HG03045 (cell line): ENCODE measurements around the gene HMGB2.

Experiments
- ATAC-seq: cut with Tn5 transposase; IDR thresholded peaks from one replicate; pipeline ENCODE4 v1.9.1; 2021; ENCODE audit warnings: mild to moderate bottlenecking, moderate library complexity; ENCODE audit not compliant: unreplicated experiment

HMGB2 gene

DNA sequence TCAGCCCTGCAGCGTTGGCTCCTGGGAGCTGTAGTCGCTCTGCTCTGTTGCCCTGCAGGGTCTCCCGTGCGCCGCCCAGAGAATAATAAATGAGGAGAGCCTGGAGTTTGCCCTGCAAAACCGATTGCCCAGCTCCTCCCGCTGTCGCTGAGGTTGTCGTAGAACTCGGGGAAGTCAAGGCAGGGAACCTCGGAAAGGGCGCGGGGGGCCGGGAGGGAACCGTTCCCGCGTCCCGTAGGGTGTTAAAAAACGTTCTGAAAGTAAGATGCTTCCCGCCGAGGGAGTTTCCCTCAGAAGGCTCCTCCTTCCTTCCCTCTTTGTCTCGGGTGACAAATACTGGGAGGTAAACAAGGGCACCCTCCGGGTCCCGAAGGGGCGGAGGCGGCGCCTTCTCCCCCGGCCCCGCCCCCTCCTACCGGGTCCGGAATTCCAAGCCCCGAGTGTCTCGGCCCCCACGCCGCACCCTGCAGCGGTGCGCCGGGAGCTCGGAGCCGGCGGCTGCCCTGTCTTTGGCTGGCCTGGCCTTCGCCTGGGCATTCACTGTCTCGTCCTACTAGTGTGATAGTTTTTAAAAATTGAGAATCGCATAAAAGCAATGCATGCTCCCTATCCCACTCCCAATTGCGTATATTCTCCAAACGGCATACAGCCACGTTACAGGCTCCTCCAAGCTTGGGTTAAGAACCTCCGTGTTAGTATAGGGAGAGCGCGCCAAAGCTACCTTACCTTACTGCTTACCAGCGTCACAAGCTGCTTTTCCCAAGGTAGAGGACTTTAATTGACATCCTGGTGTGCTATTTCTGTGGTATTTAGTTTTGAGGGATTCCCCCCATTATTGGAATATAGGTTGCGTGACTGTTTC is 964 bp upstream of the HMGB2 start:
- peak; percentile 31 for ATAC-seq

DNA sequence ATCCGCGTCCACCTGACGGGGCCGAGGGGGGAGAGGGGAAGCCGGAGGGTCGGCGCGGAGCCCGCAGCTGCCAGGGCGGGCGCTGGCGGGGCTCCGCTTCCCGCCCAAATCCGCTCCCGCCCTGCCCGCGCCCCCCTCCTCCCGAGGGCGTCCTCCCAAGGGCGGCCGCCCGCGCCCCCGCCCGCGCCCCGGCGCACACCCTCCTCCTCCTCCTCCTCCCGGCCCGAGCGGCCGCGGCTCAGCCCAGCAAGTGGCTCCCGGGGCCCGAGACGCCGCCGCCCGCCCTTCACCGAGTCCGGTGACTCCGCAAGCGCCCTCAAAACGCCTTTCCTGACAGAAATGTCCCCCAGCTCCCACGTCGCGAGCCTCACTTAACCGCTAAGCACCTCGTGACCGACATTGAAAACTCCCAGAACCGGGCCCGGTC is 487 bp downstream of the HMGB2 start:
- ATAC-seq = peak; percentile 6

DNA sequence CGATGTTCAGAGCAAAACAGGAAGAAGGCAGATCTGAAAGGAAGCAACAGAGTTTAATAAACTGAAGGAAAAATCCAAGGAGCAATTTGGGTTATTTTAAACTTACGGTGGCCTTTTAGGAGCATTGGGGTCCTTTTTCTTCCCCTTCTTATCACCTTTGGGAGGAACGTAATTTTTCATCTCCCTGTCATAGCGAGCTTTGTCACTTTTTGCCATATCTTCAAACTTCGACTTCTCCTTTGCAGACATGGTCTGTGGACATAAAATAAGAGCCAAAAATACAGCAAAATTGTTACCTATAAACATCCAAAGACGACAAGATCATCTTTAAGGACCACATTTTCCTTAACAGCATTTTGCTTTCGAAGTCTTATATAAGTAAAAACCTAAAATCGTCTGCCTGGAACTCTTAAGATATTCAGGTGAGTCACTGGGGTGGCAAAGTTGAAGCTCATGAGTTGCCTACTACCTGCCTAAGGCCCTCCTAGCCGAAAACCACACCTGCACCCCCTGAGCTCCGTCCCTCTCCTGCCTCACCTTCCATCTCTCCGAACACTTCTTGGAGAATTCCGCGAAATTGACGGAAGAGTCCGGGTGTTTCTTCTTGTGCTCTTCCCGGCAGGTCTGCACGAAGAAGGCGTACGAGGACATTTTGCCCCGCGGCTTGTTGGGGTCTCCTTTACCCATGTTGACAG is 1.0 kb downstream of the HMGB2 start:
- no peak for ATAC-seq

DNA sequence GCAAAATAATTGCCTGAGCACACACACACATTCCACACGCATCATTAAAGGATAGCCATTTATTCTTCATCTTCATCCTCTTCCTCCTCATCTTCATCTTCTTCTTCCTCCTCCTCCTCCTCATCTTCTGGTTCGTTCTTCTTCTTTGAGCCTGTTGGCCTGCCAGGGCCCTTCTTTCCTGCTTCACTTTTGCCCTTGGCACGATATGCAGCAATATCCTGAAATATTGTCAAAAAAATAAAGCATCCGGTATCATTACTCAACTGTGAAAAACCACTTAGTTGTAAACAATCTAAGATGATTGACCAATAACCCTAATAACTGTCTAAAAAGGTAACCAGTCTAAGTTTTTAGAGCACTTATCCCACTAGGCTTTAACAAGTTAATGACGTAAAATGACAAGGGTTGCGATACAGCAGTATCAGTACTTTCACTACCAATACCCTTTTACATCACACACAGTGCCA is 2.1 kb downstream of the HMGB2 start:
- no peak for ATAC-seq

DNA sequence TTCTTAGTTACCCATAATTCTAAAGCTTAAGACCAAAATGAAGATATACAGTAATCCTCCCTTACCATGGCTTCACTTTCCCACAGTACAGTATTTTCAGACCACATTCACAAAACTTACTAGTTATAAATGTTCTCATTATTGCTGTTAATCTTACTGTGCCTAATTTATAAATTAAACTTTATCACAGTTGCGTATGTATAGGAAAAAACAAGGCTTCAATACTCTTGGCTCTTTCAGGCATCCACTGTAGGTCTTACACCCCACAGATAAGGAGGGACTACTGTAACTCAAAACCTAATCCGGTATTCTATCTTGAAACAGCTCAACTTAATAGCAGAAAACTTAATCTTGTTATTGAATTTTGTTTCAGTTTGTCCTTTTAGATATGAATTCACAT is 3.6 kb downstream of the HMGB2 start:
- ATAC-seq = no peak

DNA sequence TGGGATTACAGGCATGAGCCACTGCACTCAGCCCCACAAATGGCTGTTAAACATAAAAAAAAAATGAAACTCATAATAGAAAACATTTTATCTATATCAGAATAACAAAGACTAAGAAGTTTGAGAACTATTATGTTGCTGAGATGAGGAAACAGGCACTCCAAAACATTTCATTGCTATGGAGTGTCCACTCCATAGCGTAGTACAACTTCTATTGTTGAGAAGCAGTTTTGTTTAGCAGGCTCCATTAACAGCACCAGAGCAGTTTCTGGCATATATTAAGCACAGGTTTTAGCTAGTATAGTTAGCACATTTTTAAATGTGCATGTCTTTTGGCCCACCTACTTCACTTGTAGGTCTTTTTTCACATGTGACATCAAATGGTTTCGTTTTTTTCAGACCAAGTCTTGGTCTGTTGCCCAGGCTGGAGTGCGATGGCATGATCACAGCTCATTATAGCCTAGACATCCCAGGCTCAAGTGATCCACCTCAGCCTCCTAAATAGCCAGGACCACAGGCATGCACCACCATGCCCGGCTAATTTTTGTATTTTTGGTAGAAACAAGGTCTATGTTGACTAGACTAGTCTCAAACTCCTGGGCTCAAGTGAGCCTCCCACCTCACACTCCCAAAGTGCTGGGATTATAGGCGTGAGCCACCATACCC is 5.8 kb downstream of the HMGB2 start:
- ATAC-seq = no peak

DNA sequence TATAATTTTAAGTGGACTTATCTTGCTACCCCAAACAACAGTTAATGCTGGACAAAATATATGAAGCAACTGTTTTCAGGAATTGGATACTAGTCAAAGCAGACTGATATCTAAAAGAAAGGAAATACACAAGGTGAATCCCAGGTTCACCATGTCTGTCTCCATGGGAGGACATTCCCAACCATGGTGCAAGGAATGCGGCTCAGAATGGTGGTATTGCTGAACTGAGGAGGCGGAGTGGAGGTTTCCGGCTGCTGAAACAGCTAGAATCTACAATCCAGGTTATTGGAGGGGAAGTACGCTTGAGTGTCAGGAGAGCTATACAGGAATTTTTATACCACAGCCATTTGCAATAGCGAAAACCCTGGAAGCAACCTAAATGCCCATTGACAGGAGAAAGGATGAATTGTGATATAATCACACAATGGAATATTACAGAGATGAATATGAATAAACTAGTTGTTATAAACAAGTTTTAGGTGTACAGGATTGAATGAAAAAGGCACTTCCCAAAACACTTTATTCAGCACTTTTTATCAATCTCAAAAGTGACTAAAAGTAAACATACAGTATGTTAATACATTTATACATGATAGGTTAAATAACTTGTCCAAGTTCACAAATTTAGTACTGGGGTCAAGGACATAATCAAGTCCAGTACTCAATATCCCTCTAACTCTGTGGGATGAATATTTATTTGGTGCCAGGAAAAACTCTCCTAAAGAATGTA is 9.0 kb downstream of the HMGB2 start:
- no peak for ATAC-seq

DNA sequence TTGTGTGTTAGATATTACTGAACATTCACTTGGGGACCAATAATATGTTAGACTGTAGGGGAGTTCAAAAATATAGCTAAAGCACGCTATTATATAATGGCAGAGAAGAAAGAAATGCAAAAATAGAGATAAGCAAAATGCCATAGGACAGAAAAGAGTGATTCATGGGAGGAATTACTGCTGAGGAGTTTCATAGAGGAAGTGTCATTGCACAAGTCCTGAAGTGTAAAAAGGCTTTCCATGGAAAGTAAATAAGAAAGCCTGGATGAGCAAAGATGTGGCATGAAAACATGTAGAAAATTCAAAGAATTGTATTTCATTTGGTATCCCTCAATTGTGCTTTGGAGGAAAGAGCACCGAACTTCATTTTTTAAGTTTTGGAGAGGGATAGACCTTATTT is 14.5 kb downstream of the HMGB2 start:
- ATAC-seq = no peak

DNA sequence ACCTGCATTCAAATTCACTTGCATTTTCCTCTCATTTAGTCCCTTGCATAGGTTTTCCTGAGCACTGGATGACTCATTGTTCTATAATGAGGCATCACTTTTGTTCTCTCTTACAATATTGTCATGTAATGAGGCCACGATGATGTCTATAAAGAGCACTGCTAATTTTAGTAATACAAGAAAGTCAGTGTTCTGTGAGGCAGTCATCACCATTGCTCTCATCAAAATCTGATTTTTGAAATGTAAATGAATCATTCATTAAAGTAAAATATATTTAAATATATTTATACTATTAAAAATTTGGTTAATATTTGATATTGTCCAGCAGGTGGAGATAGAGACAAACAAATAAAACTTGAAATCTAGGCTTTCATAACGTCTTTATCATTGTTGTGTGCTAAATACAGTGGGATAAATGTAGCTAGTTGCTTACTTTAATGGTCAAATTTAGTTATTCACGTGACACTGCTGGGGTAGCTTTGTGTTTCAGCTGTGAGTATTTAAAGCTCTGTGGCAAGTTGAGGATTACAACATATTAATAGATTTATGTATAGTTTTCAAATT is 15.4 kb downstream of the HMGB2 start:
- ATAC-seq = no peak

DNA sequence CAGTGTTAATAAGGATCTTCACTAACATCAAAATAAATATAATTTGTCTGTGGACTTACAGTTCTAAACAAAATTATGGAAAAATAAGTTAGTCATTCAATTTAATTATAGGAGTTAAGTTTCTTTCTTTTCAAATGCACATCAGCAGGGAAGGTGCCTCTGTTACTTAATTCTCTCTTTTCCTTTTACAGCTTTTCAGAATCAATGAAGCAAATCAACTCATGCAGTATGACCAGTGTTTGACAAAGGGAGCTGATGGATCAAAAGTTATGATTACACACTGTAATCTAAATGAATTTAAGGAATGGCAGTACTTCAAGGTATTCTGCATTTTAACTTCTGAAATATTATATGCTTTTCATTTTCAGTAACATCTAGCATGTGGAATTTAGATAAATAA is 15.9 kb downstream of the HMGB2 start:
- ATAC-seq = no peak

DNA sequence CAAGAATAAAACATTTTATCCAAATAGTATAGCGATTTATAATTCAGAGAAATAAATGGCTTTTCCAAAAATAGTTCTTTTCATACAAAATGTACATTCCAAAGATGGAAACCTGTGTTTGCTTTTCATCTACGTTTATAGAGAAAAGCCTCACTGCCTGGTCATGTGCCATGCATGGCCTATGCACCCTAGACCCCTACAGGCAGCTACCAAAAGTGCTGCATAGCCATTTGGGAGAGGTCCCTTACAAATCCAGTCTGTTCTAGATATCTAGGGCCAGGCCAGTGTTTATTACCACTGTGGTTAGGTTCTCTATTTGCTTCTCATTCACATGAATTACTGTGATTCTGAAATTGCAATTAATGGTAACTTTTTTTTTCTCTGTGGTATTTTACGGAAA is 17.2 kb downstream of the HMGB2 start:
- ATAC-seq = no peak

DNA sequence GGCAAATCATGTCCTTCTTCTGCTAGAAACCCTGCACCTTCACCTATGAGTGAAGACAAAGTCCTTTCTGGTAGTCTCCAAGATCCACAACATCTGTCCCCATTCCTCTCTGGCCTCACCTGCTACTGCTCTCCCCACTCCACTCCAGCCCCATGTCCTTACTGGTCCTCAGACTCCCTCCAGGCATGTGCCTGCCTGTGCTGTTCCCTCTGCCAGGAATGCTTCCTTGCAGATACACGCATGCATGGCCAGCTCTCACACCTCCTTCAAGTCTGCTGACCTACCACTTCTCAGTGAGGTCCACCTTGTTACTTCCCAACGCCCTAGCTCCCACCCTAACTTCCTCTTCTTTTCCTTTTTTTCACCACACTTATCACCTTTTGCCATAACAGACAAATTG is 18.1 kb downstream of the HMGB2 start:
- ATAC-seq = no peak

DNA sequence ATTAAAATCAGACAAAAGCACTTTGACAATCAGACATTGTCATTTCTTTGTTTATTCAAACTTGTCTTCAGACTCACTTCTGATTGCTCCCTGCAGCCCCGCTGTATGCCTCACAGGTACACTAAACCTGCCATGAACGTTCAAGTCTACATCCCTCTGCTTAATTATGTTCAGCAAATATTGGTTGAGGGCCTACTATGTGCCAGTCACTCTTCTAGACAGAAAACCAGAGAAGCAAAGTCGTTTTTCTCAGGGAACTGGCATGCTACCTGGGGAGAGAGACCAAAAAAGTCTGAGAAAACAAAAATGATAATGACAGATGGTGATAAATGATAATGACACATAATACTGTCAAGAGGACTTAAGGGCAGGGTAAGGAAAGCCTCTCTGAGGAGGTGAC is 19.4 kb downstream of the HMGB2 start:
- ATAC-seq = no peak

DNA sequence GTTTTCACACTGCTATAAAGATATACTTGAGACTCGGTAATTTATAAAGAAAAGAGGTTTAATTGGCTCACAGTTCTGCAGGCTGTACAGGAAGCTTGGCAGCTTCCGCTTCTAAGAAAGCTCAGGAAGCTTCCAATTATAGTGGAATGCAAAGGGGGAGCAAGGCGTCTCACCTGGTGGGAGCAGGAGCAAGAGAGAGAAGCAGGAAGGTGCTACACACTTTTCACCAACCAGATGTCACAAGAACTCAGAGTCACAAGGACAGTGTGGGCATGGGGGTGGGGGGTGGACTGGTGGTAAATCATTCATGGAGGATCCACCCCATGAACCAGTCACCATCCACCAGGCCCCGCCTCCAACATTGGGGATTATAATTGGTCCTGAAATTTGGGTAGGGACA is 22.8 kb downstream of the HMGB2 start:
- no peak for ATAC-seq

DNA sequence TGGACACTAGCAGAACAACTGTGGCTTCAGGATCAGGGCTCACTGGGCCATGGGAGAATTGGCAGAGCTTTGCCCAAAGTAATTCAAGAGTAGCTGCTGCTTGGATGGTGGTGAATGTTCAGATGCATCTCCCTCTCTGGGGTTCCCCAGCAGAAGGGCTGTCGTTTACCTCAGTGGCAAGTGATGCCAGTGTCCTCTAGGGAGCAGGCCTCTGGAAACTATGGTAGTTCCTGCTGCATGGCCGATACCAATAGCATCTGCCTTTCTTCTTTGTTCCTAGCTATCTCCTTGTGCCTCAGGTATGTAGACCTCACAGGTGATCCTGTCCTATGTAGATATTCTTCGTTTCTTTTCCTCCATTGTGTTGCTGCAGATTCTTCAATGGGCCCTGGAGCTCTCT is 26.4 kb downstream of the HMGB2 start:
- no peak for ATAC-seq

DNA sequence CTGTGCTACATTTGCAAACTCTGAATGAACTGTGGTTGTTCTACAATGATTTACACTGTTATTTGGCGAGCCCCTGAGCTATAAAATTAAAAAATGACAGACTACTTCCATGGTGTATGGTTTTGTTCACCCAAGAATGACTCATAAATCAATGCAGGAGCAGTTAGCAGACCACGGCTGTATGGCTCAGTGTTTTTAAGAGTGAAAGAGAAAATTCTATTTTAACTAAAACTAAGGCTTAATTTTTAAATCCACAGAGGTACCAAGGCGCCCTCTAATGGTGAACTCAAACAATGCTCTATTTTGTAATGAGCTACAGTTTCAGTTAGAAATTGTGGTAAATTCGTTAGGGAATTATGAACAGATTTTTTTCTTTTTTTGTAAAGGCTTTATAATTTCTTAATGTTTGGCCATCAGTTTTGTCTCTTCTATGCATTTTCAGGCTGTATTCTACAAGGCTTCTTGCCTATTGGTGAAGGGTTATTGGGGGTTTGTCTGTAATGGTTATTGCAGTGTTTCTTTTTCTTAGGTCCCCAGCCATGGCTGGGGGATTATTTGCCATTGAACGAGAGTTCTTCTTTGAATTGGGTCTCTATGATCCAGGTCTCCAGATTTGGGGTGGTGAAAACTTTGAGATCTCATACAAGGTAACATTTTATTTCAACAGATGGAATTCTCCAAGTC is 32.5 kb downstream of the HMGB2 start:
- ATAC-seq = no peak

DNA sequence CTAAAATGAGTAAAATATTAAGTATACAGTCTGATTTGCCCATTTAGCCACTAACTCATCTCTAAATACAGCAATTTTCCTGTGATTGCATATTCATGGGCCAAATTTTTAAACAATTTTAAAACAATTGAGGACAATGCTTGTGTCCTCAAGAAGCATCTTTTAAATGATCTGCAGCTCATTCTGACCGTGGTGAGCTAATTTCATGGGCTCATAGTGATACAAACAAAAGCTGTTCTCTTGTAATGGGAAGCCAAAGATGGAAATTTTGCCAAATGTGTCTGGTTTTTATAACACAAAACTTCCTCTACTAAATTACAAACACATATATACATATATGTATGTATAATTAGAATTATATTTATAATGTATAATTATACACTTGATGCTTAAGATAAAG is 39.7 kb downstream of the HMGB2 start:
- no peak for ATAC-seq

DNA sequence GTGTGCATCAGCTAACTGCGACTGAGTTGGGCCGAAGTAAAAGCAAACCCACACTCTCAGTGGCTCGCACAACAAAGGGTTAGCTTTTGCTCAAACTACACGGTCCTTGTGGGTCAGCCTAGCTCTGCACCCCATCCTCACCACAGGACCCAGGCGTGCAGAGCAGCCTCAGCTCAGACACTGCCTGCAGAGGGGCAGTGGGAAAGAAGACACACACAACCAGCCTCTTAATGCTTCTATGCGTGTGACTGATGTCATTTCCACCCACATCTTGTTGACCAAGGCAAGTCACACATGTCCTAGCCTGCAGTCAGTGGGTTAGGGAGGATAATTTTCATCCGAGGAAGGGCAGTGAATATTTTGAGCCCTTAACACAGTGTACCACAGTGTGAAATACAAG is 40.5 kb downstream of the HMGB2 start:
- no peak for ATAC-seq

DNA sequence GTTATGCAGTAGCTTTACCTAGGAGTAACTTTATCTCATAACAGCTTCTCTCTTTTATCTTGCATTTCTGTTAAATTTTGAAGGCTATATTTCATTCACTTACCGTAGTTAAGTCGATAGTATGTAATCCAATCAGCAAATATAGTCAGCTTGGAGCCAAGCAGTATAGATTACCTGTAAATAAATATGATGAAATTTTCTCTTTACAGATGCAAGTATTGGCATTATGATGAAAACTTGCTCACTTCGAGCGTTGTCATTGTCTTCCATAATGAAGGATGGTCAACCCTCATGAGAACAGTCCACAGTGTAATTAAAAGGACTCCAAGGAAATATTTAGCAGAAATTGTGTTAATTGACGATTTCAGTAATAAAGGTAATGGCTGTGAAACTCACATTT is 42.3 kb downstream of the HMGB2 start:
- no peak for ATAC-seq

DNA sequence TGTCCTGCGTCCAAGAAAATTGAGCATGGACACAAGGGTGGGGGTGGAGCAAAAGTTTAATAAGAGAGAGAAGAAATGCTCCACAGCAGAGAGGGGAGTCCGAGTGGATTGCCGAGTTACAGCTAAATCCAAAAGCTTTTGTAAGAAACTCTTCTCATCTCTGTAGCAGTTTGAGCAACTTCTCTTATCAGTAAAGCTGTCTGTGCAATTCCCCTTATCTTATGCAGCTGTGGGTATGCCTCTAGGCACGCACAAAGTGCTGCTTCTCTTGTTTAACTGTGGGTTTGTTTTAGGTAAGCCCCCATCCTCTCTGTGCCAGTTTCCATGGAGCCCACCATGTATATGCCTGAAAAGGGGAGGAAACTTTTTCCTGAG is 44.8 kb downstream of the HMGB2 start:
- ATAC-seq = no peak
